Gastroesophageal sphincter (tissue), 4 donors: ENCODE measurements around the gene HOXD8. TPM values are rescaled to one million over a fixed set of nuclear protein-coding genes. Genes with fewer than 3 reads are reported as not detected.

ENCODE experiments used
- ATAC-seq: fragments of 150-250 bp; one replicate; pipeline ENCODE4 v1.9.1; 2016; ENCODE audit warnings: mild to moderate bottlenecking, moderate library complexity
- H3K27ac ChIP-seq, 4 donors: fragments of 200-600 bp; sonication (generic) in 3 of 4; 1 replicate in 3 of 4; 2 replicates in 1 of 4; pipeline ENCODE4 v1.5.1; 2016 to 2019
- H3K27me3 ChIP-seq: fragments of 200-600 bp; sonication (generic); one replicate; pipeline ENCODE4 v1.5.1; 2019
- H3K36me3 ChIP-seq, 2 donors: fragments of 200-600 bp; sonication (generic); one replicate each; pipeline ENCODE4 v1.5.1; 2019; ENCODE audit warnings: control low read depth in 1 of 2
- H3K4me1 ChIP-seq, 3 donors: fragments of 200-600 bp; sonication (generic); 1 replicate in 2 of 3; 2 replicates in 1 of 3; pipeline ENCODE4 v1.5.1; 2016 to 2019; ENCODE audit warnings: control low read depth in 2 of 3
- H3K4me3 ChIP-seq, 2 donors: fragments of 200-600 bp; sonication (generic); one replicate each; pipeline ENCODE4 v1.5.1; 2019; ENCODE audit warnings: mild to moderate bottlenecking in 1 of 2, moderate library complexity in 1 of 2
- H3K9me3 ChIP-seq, 3 donors: fragments of 200-600 bp; sonication (generic); one replicate each; pipeline ENCODE4 v1.5.1; 2017 to 2019; ENCODE audit warnings: control low read depth in 2 of 3
- CTCF ChIP-seq, 4 experiments: fragments of 200-600 bp in 2 of 4; fragments of 450-650 bp in 2 of 4; sonication (generic) in 1 of 4; IDR thresholded peaks; one replicate each; pipeline ENCODE4 v1.5.1; 2017 to 2019; ENCODE audit warnings: antibody characterized with exemption in 4 of 4, mild to moderate bottlenecking in 2 of 4, moderate library complexity in 2 of 4
- EP300 ChIP-seq: sonication (generic); formaldehyde crosslinking; IDR thresholded peaks from one replicate; pipeline ENCODE4 v1.6.1; 2017; ENCODE audit warnings: antibody characterized with exemption, mild to moderate bottlenecking
- POLR2A ChIP-seq, 2 donors: fragments of 450-650 bp; IDR thresholded peaks; one replicate each; pipeline ENCODE4 v1.6.1; 2017; ENCODE audit warnings: antibody characterized with exemption in 2 of 2, mild to moderate bottlenecking in 2 of 2, moderate library complexity in 1 of 2
- POLR2AphosphoS5 ChIP-seq: sonication (generic); formaldehyde crosslinking; IDR thresholded peaks from one replicate; pipeline ENCODE4 v1.6.1; 2017; ENCODE audit warnings: antibody characterized with exemption
- WGBS, 2 donors: methylation state at CpG; one replicate each; pipeline ENCODE4 v1.1.5; 2018; ENCODE audit warnings: low coverage in 1 of 2; 5-methylcytosine and 5-hydroxymethylcytosine counted together
- total RNA-seq, 4 donors: library from RNA; depleted of rRNA; stranded (reverse); fragments of >200 nt; gene quantifications; one replicate each; pipeline ENCODE4 v1.1.0, GENCODE V29; 2016

The HOXD8 gene
- total RNA-seq, 4 donors from 2014 or later: 2.3 to 6.9 (median 3.4) TPM

- Histone ChIP-seq H3K9me3 (peaks cover 0 to 18% (median 0%) of the 10 kb centered on the region in 3 donors), H3K27me3 (peaks cover 100% of the 10 kb centered on the region), H3K27ac (no peak overlapping the region), H3K4me3 (no peak overlapping the region), H3K36me3 (no peaks in the 10 kb centered on the region), H3K4me1 (peaks cover 0 to 25% (median 5%) of the 10 kb centered on the region in 3 donors)
- WGBS, 2 donors: 80% methylated on average over 1 of the region's 5 CpGs; no CpG with 5 or more reads in 1 of the 2 donors
- TF ChIP-seq CTCF (IDR thresholded peaks at IDR 0.05) (no peak), POLR2AphosphoS5 (no peak), EP300 (no peak), POLR2A (IDR thresholded peaks at IDR 0.05) (no peak)
- no peak for ATAC-seq
Measured at GRCh38 chr2:176169181-176169580, 39.7 kb downstream of the HOXD8 start.

GRCh38 chr2:176169711-176170110 lies 40.2 kb downstream of the HOXD8 start:
- TF ChIP-seq POLR2AphosphoS5 (no peak), POLR2A (IDR thresholded peaks at IDR 0.05) (no peak), EP300 (no peak), CTCF (IDR thresholded peaks at IDR 0.05) (no peak)
- no peak overlapping the region for H3K4me3 ChIP-seq
- ATAC-seq: no peak
- H3K4me1 ChIP-seq: peaks cover 0 to 25% (median 5%) of the 10 kb centered on the region in 3 donors
- peaks cover 0 to 13% (median 0%) of the 10 kb centered on the region in 3 donors for H3K9me3 ChIP-seq
- no peak overlapping the region for H3K27ac ChIP-seq
- WGBS, 2 donors: 43 to 64% methylated on average over 2 of the region's 2 CpGs
- no peaks in the 10 kb centered on the region for H3K36me3 ChIP-seq
- peaks cover 100% of the 10 kb centered on the region for H3K27me3 ChIP-seq

DNA sequence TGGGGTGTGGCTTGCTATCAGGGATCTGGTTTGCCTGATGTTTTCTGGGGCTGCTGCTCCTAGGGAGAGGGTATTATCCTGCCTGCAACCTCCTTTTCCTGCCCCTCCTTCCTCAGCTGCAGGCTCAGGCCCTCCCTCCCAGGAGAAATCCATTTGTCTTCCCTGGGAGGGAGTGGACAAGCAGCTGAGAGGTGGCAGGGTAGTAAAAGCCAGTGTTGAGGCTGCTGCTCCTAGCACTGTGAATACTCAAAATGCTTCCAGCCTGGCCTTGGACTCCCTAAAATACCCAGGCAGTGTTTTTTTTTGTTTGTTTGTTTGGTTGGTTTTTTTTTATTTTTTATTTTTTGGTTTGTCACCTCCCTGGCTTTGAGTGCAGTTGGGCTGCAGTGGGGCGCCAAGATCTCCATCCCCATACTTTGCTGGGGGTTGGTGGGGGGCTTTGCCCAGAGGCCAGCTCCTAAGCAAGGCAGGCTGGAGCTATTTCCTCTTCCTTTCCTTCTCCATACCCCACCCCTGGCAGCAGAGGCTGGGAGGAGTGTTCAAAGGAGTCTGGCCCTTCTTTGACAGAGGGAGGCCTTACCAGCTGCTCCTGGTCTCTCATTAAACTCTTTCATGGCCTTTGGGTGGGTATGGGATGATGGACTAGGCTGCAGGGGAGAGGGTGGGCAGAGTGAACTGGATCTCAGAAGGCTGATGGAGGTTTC lies 41.2 kb downstream of the HOXD8 start:
- Histone ChIP-seq H3K4me1 (peaks cover 0 to 22% (median 10%) of the 10 kb centered on the region in 3 donors), H3K4me3 (no peak overlapping the region), H3K36me3 (no peaks in the 10 kb centered on the region), H3K27me3 (peaks cover 100% of the 10 kb centered on the region), H3K9me3 (peaks cover 0 to 13% (median 0%) of the 10 kb centered on the region in 3 donors), H3K27ac (no peak overlapping the region)
- WGBS, 2 donors: 50% methylated on average over 1 of the region's 1 CpG; no CpG with 5 or more reads in 1 of the 2 donors
- no peak for ATAC-seq
- TF ChIP-seq POLR2A (IDR thresholded peaks at IDR 0.05) (no peak), EP300 (no peak), CTCF (IDR thresholded peaks at IDR 0.05) (no peak), POLR2AphosphoS5 (no peak)

DNA sequence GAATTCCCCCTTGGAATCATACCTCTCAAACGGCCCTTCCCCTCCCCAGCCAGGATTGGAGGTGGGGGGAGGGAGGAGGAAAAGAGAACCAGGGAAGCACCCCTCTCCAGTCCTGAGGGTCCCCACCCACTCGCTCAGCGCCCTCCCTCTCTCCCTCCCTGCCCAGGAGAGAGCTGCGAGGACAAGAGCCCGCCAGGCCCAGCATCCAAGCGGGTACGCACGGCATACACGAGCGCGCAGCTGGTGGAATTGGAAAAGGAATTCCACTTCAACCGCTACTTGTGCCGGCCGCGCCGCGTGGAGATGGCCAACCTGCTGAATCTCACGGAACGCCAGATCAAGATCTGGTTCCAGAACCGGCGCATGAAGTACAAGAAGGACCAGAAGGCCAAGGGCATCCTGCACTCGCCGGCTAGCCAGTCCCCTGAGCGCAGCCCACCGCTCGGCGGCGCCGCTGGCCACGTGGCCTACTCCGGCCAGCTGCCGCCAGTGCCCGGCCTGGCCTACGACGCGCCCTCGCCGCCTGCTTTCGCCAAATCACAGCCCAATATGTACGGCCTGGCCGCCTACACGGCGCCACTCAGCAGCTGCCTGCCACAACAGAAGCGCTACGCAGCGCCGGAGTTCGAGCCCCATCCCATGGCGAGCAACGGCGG lies 42.0 kb downstream of the HOXD8 start:
- peaks cover 100% of the 10 kb centered on the region for H3K27me3 ChIP-seq
- ATAC-seq: no peak

More for the DNA sequence above, 42.0 kb downstream of the HOXD8 start:
- H3K36me3 ChIP-seq: no peaks in the 10 kb centered on the region
- no peak overlapping the region for H3K27ac ChIP-seq
- TF ChIP-seq POLR2AphosphoS5 (no peak), EP300 (no peak), POLR2A (IDR thresholded peaks at IDR 0.05) (no peak), CTCF (IDR thresholded peaks at IDR 0.05) (no peak)
- H3K4me1 ChIP-seq: peaks cover 0 to 22% (median 10%) of the 10 kb centered on the region in 3 donors
- H3K4me3 ChIP-seq: no peak overlapping the region
- H3K9me3 ChIP-seq: peaks cover 0 to 13% (median 0%) of the 10 kb centered on the region in 3 donors
- WGBS, 2 donors: 30% methylated on average over 2 of the region's 51 CpGs; no CpG with 5 or more reads in 1 of the 2 donors
